Measurements from ENCODE around the gene ATIC.

DNA sequence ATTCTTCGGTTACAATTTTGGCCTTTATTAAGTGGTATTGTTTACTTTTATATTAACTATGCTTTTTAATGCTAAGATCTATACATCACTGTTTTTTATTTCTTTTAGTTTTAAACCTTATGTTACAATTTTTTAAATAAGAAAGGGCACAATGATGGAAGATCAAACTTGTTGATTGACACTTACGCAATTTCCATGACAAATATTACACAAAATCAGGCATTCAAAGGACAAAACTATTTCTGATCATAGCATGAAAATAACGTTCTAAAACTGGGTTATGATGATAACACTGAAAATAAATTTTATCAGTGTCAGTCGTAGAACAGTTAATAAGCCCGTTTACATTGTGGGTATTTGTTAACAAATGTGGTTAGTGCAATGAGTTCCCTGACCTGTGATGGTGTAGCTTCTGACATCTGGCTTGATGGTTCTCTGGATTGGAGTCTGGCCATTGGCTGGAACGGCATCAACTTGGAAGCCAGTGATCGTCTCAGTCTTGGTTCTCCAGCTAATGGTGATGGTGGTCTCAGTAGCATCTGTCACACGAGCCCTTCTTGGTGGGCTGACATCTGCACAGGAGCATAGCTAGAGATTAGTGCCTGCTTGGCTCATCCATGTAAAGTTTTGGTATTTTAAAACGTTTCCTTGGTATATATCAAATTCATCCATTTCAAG, 64.4 kb downstream of the ATIC start:
- TF ChIP-seq, protein P1, sequence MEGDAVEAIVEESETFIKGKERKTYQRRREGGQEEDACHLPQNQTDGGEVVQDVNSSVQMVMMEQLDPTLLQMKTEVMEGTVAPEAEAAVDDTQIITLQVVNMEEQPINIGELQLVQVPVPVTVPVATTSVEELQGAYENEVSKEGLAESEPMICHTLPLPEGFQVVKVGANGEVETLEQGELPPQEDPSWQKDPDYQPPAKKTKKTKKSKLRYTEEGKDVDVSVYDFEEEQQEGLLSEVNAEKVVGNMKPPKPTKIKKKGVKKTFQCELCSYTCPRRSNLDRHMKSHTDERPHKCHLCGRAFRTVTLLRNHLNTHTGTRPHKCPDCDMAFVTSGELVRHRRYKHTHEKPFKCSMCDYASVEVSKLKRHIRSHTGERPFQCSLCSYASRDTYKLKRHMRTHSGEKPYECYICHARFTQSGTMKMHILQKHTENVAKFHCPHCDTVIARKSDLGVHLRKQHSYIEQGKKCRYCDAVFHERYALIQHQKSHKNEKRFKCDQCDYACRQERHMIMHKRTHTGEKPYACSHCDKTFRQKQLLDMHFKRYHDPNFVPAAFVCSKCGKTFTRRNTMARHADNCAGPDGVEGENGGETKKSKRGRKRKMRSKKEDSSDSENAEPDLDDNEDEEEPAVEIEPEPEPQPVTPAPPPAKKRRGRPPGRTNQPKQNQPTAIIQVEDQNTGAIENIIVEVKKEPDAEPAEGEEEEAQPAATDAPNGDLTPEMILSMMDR (IDR thresholded peaks at IDR 0.05): no peak
- TF ChIP-seq POLR2A (IDR thresholded peaks at IDR 0.05): no peak
